Right lobe of liver (tissue), 4 donors: Measurements from ENCODE around the gene HOTAIR.

ENCODE experiments used
- CTCF ChIP-seq, 4 donors: fragments of 200-600 bp in 3 of 4; fragments of 450-650 bp in 1 of 4; IDR thresholded peaks; one replicate each; pipeline versions ENCODE4 v1.5.1 to v1.8.0; 2016 to 2022; ENCODE audit warnings: antibody characterized with exemption in 4 of 4, mild to moderate bottlenecking in 2 of 4
- POLR2A ChIP-seq: fragments of 450-650 bp; IDR thresholded peaks from one replicate; pipeline ENCODE4 v1.6.1; 2017; ENCODE audit warnings: antibody characterized with exemption, mild to moderate bottlenecking
- donor health status: DM: no; HTN: no; CAD: no.
- donor health status: DM: no; HTN: no; CAD: no.
- donor health status: DM: no; HTN: yes; CAD: no.

DNA sequence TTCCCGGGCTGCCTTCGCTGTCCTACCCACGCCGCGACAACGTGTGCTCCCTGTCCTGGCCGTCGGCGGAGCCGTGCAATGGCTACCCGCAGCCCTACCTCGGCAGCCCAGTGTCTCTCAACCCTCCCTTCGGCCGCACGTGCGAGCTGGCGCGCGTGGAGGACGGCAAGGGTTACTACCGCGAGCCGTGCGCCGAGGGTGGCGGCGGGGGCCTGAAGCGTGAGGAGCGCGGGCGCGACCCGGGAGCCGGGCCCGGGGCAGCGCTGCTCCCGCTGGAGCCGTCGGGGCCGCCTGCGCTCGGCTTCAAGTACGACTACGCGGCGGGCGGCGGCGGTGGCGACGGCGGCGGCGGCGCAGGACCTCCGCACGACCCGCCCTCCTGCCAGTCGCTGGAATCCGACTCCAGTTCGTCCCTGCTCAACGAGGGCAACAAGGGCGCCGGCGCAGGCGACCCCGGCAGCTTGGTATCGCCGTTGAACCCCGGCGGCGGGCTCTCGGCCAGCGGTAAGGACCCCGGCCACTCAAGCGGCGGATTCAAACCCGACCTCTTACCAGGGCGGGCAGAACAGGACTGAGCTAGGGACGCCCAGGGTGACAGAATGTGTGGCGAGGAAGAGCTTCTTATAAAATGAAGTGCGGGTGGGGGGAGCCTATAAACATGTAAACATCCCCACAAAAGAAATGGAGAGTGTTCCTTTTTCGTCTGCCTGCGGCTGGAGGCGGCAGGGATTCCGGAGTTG, 19.5 kb downstream of the HOTAIR start:
- TF ChIP-seq POLR2A (no peak), CTCF (IDR thresholded peaks at IDR 0.05) (no peak)
